ENCODE measurements around the gene OSBPL10. TPM values are rescaled to one million over a fixed set of nuclear protein-coding genes. Genes with fewer than 3 reads are reported as not detected.

OSBPL10 gene
- total and polyA plus RNA-seq, 2 donors (not counting 1 experiment from before 2014, with no cell fraction given) = 7.1 to 7.5 TPM

DNA sequence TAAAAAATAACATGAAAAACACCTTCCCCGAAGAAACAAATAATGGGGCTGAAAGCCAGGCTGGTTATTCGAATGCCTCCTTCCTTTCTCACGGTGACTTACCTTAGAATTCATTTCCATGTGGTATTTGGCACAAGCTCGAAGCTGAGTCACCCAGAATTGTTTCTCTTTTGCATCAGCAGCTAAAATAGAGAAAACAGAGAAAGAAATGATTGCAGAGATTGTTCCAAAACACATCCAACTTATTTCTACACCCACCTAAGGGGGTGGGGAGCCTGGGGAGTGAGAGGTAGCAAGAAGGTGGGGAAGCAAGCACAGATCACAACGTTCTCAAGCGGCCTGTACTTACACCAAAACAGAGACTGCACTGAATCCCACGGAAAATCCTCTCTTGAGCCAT lies 104.7 kb downstream of the OSBPL10 start:
- H4K20me1 ChIP-seq (ENCODE audit: control insufficient read depth, extremely low read depth, insufficient read depth, low read length) = no peaks in the 10 kb centered on the region
- H3K27me3 ChIP-seq (ENCODE audit: control insufficient read depth, insufficient read depth, low read length) = no peaks in the 10 kb centered on the region
- H3K9ac ChIP-seq (ENCODE audit: insufficient read depth, low read length) = no peak overlapping the region
- H3K9me3 ChIP-seq (ENCODE audit: control insufficient read depth, insufficient read depth, low read depth, low read length) = no peaks in the 10 kb centered on the region
- no peak overlapping the region for H3K27ac ChIP-seq (ENCODE audit: insufficient read depth, low read length)
- H2AFZ ChIP-seq (ENCODE audit: low read length) = no peak overlapping the region
- no peak overlapping the region for H3K4me3 ChIP-seq (replicated peaks in 1 of 4; ENCODE audit: control extremely low read depth in 1 of 4, insufficient read depth in 1 of 4, low read depth in 3 of 4, low read length in 4 of 4)
- H3K4me1 ChIP-seq (ENCODE audit: control insufficient read depth, extremely low read depth, insufficient read depth, low read length) = no peaks in the 10 kb centered on the region
- no peak overlapping the region for H3K4me2 ChIP-seq (ENCODE audit: extremely low read depth, insufficient read depth, low read length)
- DNase-seq (ENCODE audit: low read depth in 2 of 2) = peak; percentile 69 to 88
- no peaks in the 10 kb centered on the region for H3K79me2 ChIP-seq (ENCODE audit: control insufficient read depth, insufficient read depth, low read length)
- no peak for TF ChIP-seq EZH2 (IDR thresholded peaks at IDR 0.05; ENCODE audit: low read length, missing control alignments)
- H3K36me3 ChIP-seq (ENCODE audit: control insufficient read depth, insufficient read depth, low read length) = no peaks in the 10 kb centered on the region

DNA sequence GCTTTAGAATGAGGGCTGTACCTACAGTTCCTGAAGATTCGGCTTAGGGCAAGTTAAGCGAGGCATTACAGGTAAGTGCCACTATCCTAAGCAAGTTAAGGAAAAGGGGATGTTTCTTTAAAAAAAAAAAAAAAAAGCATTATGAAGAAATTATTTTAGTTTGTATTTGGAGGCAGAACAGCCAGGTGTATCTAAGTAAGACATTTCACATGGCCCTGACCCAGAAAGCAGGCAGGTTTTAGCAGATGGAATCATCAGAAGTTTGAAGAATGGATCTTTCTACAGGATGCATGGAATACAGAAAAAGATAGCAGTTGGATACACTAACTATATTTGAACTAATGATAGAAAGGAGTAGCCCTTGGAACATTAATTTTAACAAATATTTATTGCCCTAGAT lies 105.6 kb downstream of the OSBPL10 start:
- H3K79me2 ChIP-seq (ENCODE audit: control insufficient read depth, insufficient read depth, low read length) = no peaks in the 10 kb centered on the region
- no peaks in the 10 kb centered on the region for H4K20me1 ChIP-seq (ENCODE audit: control insufficient read depth, extremely low read depth, insufficient read depth, low read length)
- TF ChIP-seq, protein P1, sequence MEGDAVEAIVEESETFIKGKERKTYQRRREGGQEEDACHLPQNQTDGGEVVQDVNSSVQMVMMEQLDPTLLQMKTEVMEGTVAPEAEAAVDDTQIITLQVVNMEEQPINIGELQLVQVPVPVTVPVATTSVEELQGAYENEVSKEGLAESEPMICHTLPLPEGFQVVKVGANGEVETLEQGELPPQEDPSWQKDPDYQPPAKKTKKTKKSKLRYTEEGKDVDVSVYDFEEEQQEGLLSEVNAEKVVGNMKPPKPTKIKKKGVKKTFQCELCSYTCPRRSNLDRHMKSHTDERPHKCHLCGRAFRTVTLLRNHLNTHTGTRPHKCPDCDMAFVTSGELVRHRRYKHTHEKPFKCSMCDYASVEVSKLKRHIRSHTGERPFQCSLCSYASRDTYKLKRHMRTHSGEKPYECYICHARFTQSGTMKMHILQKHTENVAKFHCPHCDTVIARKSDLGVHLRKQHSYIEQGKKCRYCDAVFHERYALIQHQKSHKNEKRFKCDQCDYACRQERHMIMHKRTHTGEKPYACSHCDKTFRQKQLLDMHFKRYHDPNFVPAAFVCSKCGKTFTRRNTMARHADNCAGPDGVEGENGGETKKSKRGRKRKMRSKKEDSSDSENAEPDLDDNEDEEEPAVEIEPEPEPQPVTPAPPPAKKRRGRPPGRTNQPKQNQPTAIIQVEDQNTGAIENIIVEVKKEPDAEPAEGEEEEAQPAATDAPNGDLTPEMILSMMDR (conservative IDR thresholded peaks at IDR 0.05 in 1 of 2, IDR thresholded peaks at IDR 0.05 in 1 of 2; ENCODE audit: low read depth in 1 of 2, low read length in 2 of 2) = no peak
- TF ChIP-seq EZH2 (IDR thresholded peaks at IDR 0.05; ENCODE audit: low read length, missing control alignments) = no peak
- H3K4me3 ChIP-seq (replicated peaks in 1 of 4; ENCODE audit: control extremely low read depth in 1 of 4, insufficient read depth in 1 of 4, low read depth in 3 of 4, low read length in 4 of 4) = no peak overlapping the region
- H3K4me2 ChIP-seq (ENCODE audit: extremely low read depth, insufficient read depth, low read length) = no peak overlapping the region
- DNase-seq (ENCODE audit: low read depth in 2 of 2) = no peak
- no peaks in the 10 kb centered on the region for H3K27me3 ChIP-seq (ENCODE audit: control insufficient read depth, insufficient read depth, low read length)
- H3K9me3 ChIP-seq (ENCODE audit: control insufficient read depth, insufficient read depth, low read depth, low read length) = no peaks in the 10 kb centered on the region
- no peak overlapping the region for H2AFZ ChIP-seq (ENCODE audit: low read length)
- no peaks in the 10 kb centered on the region for H3K36me3 ChIP-seq (ENCODE audit: control insufficient read depth, insufficient read depth, low read length)
- H3K4me1 ChIP-seq (ENCODE audit: control insufficient read depth, extremely low read depth, insufficient read depth, low read length) = no peaks in the 10 kb centered on the region
- no peak overlapping the region for H3K27ac ChIP-seq (ENCODE audit: insufficient read depth, low read length)
- no peak overlapping the region for H3K9ac ChIP-seq (ENCODE audit: insufficient read depth, low read length)

DNA sequence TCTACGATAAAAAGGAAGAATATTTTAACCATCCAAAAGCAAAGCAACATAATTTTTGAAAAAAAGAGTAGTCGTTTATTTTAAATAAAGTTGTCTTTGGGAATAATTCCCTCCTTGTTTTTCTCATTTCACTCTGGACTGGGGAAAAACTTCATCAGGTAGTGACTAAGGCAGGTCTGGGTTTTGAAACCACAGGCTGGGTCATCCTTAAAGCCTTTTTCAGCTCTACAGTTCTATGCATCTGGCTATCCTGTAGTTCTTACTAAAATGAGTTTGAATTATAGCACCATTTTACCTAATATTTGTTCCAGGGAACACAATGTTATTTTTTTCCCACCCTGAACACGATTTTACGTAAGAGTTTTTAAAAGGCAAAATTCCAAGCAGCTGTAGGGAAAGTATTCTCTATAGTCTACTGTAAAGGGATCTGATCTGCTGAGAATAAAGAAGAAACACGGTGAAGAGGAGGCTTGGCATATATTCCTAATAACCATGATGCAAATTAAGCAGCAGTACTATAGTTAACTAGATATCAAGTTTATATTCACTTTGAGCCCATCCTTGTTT lies 107.7 kb downstream of the OSBPL10 start:
- Histone ChIP-seq H3K9ac (ENCODE audit: insufficient read depth, low read length) (no peak overlapping the region), H3K9me3 (ENCODE audit: control insufficient read depth, insufficient read depth, low read depth, low read length) (no peaks in the 10 kb centered on the region), H3K27me3 (ENCODE audit: control insufficient read depth, insufficient read depth, low read length) (no peaks in the 10 kb centered on the region), H4K20me1 (ENCODE audit: control insufficient read depth, extremely low read depth, insufficient read depth, low read length) (no peaks in the 10 kb centered on the region), H3K79me2 (ENCODE audit: control insufficient read depth, insufficient read depth, low read length) (no peaks in the 10 kb centered on the region), H3K36me3 (ENCODE audit: control insufficient read depth, insufficient read depth, low read length) (no peaks in the 10 kb centered on the region), H2AFZ (ENCODE audit: low read length) (no peak overlapping the region), H3K4me3 (replicated peaks in 1 of 4; ENCODE audit: control extremely low read depth in 1 of 4, insufficient read depth in 1 of 4, low read depth in 3 of 4, low read length in 4 of 4) (no peak overlapping the region), H3K27ac (ENCODE audit: insufficient read depth, low read length) (no peak overlapping the region), H3K4me1 (ENCODE audit: control insufficient read depth, extremely low read depth, insufficient read depth, low read length) (no peaks in the 10 kb centered on the region), H3K4me2 (ENCODE audit: extremely low read depth, insufficient read depth, low read length) (no peak overlapping the region)
- TF ChIP-seq, protein P1 (conservative IDR thresholded peaks at IDR 0.05 in 1 of 2, IDR thresholded peaks at IDR 0.05 in 1 of 2; ENCODE audit: low read depth in 1 of 2, low read length in 2 of 2) = no peak
- TF ChIP-seq EZH2 (IDR thresholded peaks at IDR 0.05; ENCODE audit: low read length, missing control alignments) = no peak
- peak in 1 of 2 donors; percentile 23 for DNase-seq (ENCODE audit: low read depth in 2 of 2)

Data from fibroblast of lung (primary cell).